ENCODE measurements around the gene CFAP57. TPM values are rescaled to one million over a fixed set of nuclear protein-coding genes. Genes with fewer than 3 reads are reported as not detected.

The CFAP57 gene
- total RNA-seq, 1 experiment from 2014 or later, result 0.44 TPM

DNA sequence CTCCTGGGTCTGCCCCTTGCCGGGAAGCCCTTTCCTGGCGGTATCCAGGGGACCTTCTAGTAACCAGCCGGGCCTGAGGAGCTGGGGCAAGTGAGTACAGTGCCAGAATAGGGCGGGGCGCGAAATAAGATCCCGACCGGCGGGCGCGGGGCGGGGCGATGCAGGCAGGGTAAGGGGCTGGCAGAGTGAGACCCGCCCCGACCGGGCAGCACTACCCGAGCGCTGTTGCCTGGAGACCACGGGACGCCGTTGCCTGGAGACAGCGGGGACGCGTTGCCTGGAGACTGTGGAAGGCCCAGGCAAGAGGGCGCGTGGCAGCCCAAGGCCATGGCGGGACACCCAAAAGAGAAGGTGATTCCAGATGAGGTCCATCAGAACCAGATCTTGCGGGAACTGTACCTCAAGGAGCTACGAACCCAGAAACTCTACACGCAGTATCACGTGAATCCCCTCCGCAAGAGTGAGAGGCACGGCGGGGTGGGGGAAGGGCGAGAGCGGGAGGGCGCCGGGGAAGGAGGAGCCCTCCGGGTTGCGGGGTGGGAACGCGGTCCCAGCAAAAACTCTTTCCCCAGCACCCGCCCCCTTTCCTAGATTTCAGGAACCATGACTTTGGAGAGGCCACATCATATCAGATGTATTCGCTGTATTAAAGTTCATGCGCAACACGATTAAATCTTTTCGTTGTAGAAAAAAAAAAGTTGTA is 24.4 kb upstream of the CFAP57 start:
- DNase-seq (ENCODE audit: unreplicated experiment), result peak; percentile 32
- no peaks in the 10 kb centered on the region for H3K9me3 Mint-ChIP-seq (ENCODE audit: unreplicated experiment)
- H3K36me3 Mint-ChIP-seq (ENCODE audit: insufficient read depth, unreplicated experiment), result no peaks in the 10 kb centered on the region
- intact Hi-C loops (cut with micrococcal nuclease), result no loop called here
- BruUV-seq (replicated peaks), result no TSS peak
- no peak overlapping the region for H3K4me3 Mint-ChIP-seq (ENCODE audit: unreplicated experiment)
- H3K27ac Mint-ChIP-seq (ENCODE audit: low read depth, unreplicated experiment), result no peak overlapping the region
- CTCF ChIA-PET, result interaction anchor here (0.6 kb wide), 1 partner anchor 14 kb away, joined by 3 read pairs; no protein-coding TSS in a partner anchor
- peaks cover 17% of the 10 kb centered on the region for H3K4me1 Mint-ChIP-seq (ENCODE audit: insufficient read depth, unreplicated experiment)
- H3K27me3 Mint-ChIP-seq (ENCODE audit: insufficient read depth, unreplicated experiment), result no peaks in the 10 kb centered on the region
- POLR2A ChIA-PET, result no interaction called here
- TF ChIP-seq, protein P1, sequence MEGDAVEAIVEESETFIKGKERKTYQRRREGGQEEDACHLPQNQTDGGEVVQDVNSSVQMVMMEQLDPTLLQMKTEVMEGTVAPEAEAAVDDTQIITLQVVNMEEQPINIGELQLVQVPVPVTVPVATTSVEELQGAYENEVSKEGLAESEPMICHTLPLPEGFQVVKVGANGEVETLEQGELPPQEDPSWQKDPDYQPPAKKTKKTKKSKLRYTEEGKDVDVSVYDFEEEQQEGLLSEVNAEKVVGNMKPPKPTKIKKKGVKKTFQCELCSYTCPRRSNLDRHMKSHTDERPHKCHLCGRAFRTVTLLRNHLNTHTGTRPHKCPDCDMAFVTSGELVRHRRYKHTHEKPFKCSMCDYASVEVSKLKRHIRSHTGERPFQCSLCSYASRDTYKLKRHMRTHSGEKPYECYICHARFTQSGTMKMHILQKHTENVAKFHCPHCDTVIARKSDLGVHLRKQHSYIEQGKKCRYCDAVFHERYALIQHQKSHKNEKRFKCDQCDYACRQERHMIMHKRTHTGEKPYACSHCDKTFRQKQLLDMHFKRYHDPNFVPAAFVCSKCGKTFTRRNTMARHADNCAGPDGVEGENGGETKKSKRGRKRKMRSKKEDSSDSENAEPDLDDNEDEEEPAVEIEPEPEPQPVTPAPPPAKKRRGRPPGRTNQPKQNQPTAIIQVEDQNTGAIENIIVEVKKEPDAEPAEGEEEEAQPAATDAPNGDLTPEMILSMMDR (IDR thresholded peaks at IDR 0.05; ENCODE audit: unreplicated experiment), result no peak

DNA sequence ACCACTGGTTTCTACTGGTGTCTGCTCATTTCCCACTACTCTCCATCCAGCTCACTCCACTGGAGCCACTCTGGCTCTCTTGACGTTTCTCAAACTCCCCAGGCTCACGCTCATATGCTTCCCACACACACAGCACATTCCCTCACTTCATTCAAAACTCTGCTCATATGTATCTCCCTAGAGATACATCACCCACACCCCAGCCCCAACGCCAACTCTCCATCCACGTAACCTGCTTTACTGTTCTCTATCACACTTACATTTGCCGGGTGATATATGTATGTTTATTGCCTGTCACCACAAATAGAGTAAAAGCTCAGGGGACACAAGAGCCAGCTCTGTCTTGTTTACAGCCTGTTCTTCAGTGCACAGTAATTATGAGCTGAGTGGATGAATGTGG is 22.2 kb upstream of the CFAP57 start:
- ChIA-PET CTCF (no interaction called here), POLR2A (no interaction called here)
- TF ChIP-seq, protein P1 (IDR thresholded peaks at IDR 0.05; ENCODE audit: unreplicated experiment), result no peak
- Mint-ChIP-seq H3K36me3 (ENCODE audit: insufficient read depth, unreplicated experiment) (no peaks in the 10 kb centered on the region), H3K9me3 (ENCODE audit: unreplicated experiment) (no peaks in the 10 kb centered on the region), H3K4me3 (ENCODE audit: unreplicated experiment) (no peak overlapping the region), H3K27me3 (ENCODE audit: insufficient read depth, unreplicated experiment) (no peaks in the 10 kb centered on the region), H3K4me1 (ENCODE audit: insufficient read depth, unreplicated experiment) (peaks cover 6% of the 10 kb centered on the region), H3K27ac (ENCODE audit: low read depth, unreplicated experiment) (no peak overlapping the region)
- intact Hi-C loops (cut with micrococcal nuclease), result no loop called here
- BruUV-seq (replicated peaks), result no TSS peak
- DNase-seq (ENCODE audit: unreplicated experiment), result no peak

DNA sequence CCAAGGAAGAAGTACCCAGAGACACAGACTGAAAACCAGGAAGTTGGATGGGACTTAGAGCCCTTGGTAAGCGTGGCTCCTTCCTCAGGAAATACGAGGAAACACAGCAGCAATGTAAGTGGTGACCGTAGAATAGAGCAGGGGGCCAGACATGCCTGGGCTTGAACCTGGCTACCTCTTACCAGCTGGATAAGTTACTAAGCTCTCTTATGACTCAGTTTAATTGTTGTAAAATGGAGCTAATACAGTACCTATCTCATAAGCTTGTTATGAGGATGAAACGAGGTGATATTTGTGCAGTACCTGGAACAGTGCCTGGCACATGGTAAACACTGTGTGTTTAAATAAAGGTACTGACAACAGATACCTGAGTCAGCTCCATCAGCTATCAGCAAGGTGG is 19.3 kb upstream of the CFAP57 start:
- Mint-ChIP-seq H3K4me3 (ENCODE audit: unreplicated experiment) (no peak overlapping the region), H3K27me3 (ENCODE audit: insufficient read depth, unreplicated experiment) (no peaks in the 10 kb centered on the region), H3K27ac (ENCODE audit: low read depth, unreplicated experiment) (peak overlapping the region; percentile 3), H3K9me3 (ENCODE audit: unreplicated experiment) (no peaks in the 10 kb centered on the region), H3K36me3 (ENCODE audit: insufficient read depth, unreplicated experiment) (no peaks in the 10 kb centered on the region), H3K4me1 (ENCODE audit: insufficient read depth, unreplicated experiment) (peaks cover 5% of the 10 kb centered on the region)
- CTCF ChIA-PET, result interaction anchor here (0.5 to 1.4 kb wide), 3 partner anchors 79 to 262 kb away, joined by 3 to 4 read pairs (median 3); no protein-coding TSS in a partner anchor
- no TSS peak for BruUV-seq (replicated peaks)
- POLR2A ChIA-PET, result interaction anchor here (0.9 to 1.6 kb wide), 7 partner anchors 9 to 497 kb away, joined by 3 to 5 read pairs (median 3); partner anchors contain the start of genes CFAP57, EBNA1BP2 and KDM4A
- peak; percentile 66 for DNase-seq (ENCODE audit: unreplicated experiment)
- TF ChIP-seq, protein P1 (IDR thresholded peaks at IDR 0.05; ENCODE audit: unreplicated experiment), result no peak
- intact Hi-C loops (cut with micrococcal nuclease), result no loop called here

DNA sequence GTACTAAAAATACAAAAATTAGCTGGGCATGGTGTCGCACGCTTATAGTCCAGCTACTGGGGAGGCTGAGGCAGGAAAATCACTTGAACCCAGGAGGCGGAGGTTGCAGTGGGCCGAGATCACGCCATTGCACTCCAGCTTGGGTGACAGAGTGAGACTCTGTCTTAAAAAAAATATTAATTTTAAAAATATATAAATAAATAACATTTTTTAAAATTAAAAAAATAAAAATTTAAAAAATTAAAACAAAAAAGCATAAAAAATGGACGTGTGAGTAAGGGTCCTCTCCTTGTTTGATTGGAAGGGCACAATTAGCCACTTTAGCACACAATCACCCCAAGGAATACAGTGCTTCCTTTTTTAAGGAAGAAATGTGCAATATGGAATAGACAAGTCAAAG is 18.7 kb upstream of the CFAP57 start:
- Mint-ChIP-seq H3K27ac (ENCODE audit: low read depth, unreplicated experiment) (no peak overlapping the region), H3K36me3 (ENCODE audit: insufficient read depth, unreplicated experiment) (no peaks in the 10 kb centered on the region), H3K4me3 (ENCODE audit: unreplicated experiment) (no peak overlapping the region), H3K27me3 (ENCODE audit: insufficient read depth, unreplicated experiment) (no peaks in the 10 kb centered on the region), H3K4me1 (ENCODE audit: insufficient read depth, unreplicated experiment) (peaks cover 5% of the 10 kb centered on the region), H3K9me3 (ENCODE audit: unreplicated experiment) (no peaks in the 10 kb centered on the region)
- TF ChIP-seq, protein P1 (IDR thresholded peaks at IDR 0.05; ENCODE audit: unreplicated experiment), result no peak
- intact Hi-C loops (cut with micrococcal nuclease), result no loop called here
- no peak for DNase-seq (ENCODE audit: unreplicated experiment)
- ChIA-PET CTCF (interaction anchor here (0.9 kb wide), 1 partner anchor 261 kb away, joined by 3 read pairs; no protein-coding TSS in a partner anchor), POLR2A (interaction anchor here (0.9 to 1.6 kb wide), 6 partner anchors 9 to 497 kb away, joined by 3 to 5 read pairs (median 3); partner anchors contain the start of genes CFAP57, EBNA1BP2 and KDM4A)
- BruUV-seq (replicated peaks), result no TSS peak
